ENCODE results near the gene SCN4A.
A peak's percentile ranks its signal among the peaks of the same experiment; 100 is the strongest.
"Not testable (repeated sequence)": the region's sequence is repeated elsewhere in the genome, so short reads cannot be mapped to it uniquely, and the experiment has no call there.

SCN4A gene

DNA sequence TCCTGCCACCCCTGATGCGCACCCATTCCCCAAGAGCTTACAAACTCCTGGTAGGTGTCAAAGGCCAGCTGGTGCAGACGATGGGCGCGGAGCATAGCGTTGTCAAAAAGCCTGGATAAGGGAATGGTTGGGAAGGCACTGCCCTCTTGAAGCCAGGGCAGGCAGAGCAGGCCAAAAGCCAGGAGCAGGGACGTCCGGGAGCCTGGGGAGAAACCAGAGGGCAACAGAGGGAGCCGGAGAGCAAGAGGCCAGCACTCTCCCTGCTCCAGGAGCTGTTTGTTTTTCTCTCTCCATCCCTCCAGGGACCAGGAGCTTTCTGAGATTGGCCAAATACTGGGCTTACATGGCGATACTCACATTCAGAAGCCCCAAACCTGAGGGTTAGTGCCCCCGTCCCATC is 54.4 kb downstream of the SCN4A start:
- H3K4me1 Mint-ChIP-seq (ENCODE audit: low read depth) = peaks cover 5% of the 10 kb centered on the region
- H3K27ac Mint-ChIP-seq = no peak overlapping the region
- no peak for DNase-seq
- no peak overlapping the region for H3K4me3 Mint-ChIP-seq
- H3K36me3 Mint-ChIP-seq (ENCODE audit: low read depth) = no peaks in the 10 kb centered on the region
- H3K9me3 Mint-ChIP-seq = no peaks in the 10 kb centered on the region
- no peaks in the 10 kb centered on the region for H3K27me3 Mint-ChIP-seq

DNA sequence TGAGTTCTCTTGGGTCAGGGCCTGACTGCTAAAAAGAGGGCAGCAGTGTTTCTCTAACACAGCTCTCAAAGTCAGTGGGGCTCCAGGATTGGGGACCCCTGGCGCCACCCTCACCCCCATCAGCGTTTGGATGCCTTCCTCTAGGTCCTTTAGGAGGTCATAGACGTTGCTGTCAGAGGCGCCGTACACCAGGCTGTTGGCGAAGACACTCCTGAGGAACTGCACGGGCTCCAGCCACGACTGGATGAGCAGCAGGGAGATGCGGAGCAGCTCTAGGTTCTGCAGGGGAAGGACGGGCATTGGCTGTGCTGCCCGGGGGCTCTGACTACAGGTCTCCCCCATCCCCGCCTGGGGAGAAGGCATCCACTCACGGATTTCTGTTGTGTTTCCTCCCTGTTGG is 55.1 kb downstream of the SCN4A start:
- H3K36me3 Mint-ChIP-seq (ENCODE audit: low read depth) = no peaks in the 10 kb centered on the region
- no peak for DNase-seq
- H3K4me3 Mint-ChIP-seq = no peak overlapping the region
- H3K27ac Mint-ChIP-seq = no peak overlapping the region
- H3K9me3 Mint-ChIP-seq = no peaks in the 10 kb centered on the region
- H3K27me3 Mint-ChIP-seq = no peaks in the 10 kb centered on the region
- peaks cover 5% of the 10 kb centered on the region for H3K4me1 Mint-ChIP-seq (ENCODE audit: low read depth)

DNA sequence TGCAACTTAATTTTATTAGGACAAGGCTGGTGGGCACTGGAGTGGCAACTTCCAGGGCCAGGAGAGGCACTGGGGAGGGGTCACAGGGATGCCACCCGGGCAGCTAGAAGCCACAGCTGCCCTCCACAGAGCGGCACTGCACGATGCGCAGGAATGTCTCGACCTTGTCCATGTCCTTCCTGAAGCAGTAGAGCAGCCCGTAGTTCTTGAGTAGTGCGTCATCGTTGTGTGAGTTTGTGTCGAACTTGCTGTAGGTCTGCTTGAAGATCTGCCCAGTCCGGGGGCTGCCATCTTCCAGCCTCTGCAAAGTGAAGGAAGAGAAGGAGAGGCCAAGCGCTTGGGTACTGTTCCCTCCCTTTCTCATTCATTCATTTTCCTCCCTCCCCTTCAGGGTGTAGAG is 55.5 kb downstream of the SCN4A start:
- H3K27me3 Mint-ChIP-seq; H3K9me3 Mint-ChIP-seq; H3K4me3 Mint-ChIP-seq; DNase-seq; H3K4me1 Mint-ChIP-seq (ENCODE audit: low read depth); H3K36me3 Mint-ChIP-seq (ENCODE audit: low read depth); H3K27ac Mint-ChIP-seq: not testable (repeated sequence)

DNA sequence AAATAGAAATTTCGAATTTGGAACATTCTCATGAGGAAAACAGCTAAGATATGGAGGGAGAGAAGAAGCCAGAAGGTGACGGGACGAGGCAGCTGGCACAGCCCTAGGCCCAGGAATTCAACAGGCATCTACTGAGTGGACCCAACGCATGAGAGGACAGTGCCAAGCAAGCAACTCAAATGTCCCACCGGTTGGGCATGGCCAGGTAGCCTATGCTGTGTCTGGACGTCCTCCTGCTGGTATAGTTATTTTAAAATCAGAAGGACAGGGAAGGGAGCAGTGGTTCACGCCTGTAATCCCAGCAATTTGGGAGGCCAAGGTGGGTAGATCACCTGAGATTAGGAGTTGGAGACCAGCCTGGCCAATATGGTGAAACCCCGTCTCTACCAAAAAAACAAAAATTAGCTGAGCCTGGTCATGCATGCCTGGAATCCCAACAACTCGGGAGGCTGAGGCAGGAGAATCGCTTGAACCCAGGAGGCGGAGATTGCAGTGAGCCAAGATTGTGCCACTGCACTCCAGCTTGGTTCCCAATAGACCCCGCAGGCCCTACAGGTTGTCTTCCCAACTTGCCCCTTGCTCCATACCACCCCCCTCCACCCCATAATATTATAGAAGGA is 56.0 kb downstream of the SCN4A start:
- Mint-ChIP-seq H3K4me1 (ENCODE audit: low read depth) (peaks cover 5% of the 10 kb centered on the region), H3K9me3 (no peaks in the 10 kb centered on the region), H3K4me3 (no peak overlapping the region), H3K27me3 (no peaks in the 10 kb centered on the region), H3K36me3 (ENCODE audit: low read depth) (no peaks in the 10 kb centered on the region), H3K27ac (no peak overlapping the region)
- DNase-seq = no peak

DNA sequence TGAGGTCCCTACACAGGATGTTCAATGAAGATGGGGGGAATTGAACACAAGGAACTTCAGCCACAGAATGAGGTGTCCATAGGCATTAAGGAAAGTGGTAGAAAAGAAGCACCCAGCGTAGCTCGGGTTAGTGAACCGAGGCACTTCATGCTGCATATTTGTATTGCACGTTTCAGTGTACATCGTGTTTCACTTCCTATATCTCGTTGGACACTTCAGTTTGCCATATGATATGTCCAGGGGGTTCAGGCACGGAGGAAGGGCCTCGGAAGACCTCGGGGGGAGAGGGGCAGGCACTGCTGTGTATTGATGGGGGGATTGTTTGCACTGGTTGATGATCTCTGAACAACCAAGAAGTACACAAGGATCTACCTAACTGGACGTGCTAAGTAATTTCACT is 57.0 kb downstream of the SCN4A start:
- H3K27ac Mint-ChIP-seq; H3K36me3 Mint-ChIP-seq (ENCODE audit: low read depth); H3K27me3 Mint-ChIP-seq; DNase-seq; H3K4me1 Mint-ChIP-seq (ENCODE audit: low read depth); H3K9me3 Mint-ChIP-seq; H3K4me3 Mint-ChIP-seq: not testable (repeated sequence)

DNA sequence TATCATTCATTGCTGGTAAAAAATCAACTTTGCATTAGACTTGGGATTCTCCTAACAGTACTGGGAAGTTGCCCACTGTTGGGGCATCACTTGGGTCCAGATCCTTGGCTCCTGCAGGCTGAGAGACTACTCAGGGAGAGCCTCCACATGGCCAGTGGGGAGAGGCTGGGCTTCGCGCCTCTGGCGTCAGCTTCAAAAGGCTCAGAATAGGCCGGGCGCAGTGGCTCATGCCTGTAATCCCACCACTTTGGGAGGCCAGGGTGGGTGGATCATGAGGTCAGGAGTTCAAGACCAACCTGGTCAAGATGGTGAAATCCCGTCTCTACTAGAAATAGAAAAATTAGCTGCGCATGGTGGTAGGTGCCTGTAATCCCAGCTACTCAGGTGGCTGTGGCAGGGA is 58.2 kb downstream of the SCN4A start:
- Mint-ChIP-seq H3K36me3 (ENCODE audit: low read depth) (no peaks in the 10 kb centered on the region), H3K4me3 (no peak overlapping the region), H3K27ac (no peak overlapping the region), H3K27me3 (no peaks in the 10 kb centered on the region), H3K9me3 (no peaks in the 10 kb centered on the region), H3K4me1 (ENCODE audit: low read depth) (peaks cover 6% of the 10 kb centered on the region)
- DNase-seq = no peak

DNA sequence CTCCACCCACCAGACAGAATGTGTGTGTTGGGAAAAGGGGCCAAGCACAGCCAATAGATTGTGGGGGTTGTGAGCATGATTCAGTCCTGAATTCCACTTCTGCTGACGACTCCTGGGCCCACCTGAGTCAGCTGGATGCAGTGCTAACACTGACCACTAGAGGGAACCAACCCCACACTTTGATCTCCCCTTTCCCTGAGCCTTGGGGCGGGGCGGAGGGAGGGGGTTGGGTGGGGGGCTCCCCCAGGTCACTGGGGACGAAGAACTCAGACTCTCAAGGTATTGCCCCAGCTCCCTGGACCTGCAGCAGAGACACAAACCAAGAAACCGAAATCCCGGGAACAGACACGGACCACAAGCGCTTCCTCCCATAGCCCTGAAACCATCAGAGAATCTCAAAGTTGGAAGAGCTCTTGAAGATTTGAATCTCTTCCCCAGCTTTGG is 61.0 kb downstream of the SCN4A start:
- no peaks in the 10 kb centered on the region for H3K9me3 Mint-ChIP-seq
- peak; percentile 72 for DNase-seq
- no peaks in the 10 kb centered on the region for H3K36me3 Mint-ChIP-seq (ENCODE audit: low read depth)
- no peak overlapping the region for H3K4me3 Mint-ChIP-seq
- H3K27ac Mint-ChIP-seq = no peak overlapping the region
- peaks cover 2% of the 10 kb centered on the region for H3K4me1 Mint-ChIP-seq (ENCODE audit: low read depth)
- no peaks in the 10 kb centered on the region for H3K27me3 Mint-ChIP-seq

DNA sequence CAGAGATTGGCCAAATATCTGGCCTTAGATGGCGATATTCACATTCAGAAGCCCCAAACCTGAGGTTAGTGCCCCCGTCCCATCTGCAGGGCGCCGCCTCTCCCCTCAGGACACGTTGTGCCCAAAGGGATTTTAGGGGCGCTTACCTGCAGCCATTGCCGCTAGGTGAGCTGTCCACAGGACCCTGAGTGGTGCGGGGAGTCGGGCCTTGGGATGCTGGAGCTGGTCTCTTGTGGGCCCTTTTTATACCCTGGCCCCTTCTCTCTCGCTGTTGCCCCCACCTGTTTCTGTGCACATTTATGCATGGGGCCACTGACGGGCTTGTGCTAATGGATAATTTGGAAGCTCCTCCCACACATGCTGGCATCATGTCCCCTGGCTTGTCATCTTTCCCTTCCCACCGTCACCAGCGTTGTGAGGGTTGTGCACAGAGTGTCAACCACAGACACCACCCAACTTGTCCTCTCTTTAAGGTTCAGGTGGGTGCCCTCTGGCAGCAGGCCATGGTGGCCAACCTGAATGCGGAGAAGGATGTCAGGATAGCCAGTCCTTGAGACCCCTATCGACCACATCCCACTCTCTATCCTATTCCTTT is 61.6 kb downstream of the SCN4A start, which contains the start of gene CSHL1:
Gene CSHL1, minus strand, starts transcription at position 218 of the 595 bp plus-strand sequence. Its CDS starts 62 bp downstream, at position 156.
- no peaks in the 10 kb centered on the region for H3K36me3 Mint-ChIP-seq (ENCODE audit: low read depth)
- peaks cover 2% of the 10 kb centered on the region for H3K4me1 Mint-ChIP-seq (ENCODE audit: low read depth)
- no peak within 1 kb of the TSS for H3K4me3 Mint-ChIP-seq
- no peak within 1 kb of the TSS for H3K27ac Mint-ChIP-seq
- H3K9me3 Mint-ChIP-seq = no peaks in the 10 kb centered on the region
- no peak for DNase-seq
- H3K27me3 Mint-ChIP-seq = no peaks in the 10 kb centered on the region

DNA sequence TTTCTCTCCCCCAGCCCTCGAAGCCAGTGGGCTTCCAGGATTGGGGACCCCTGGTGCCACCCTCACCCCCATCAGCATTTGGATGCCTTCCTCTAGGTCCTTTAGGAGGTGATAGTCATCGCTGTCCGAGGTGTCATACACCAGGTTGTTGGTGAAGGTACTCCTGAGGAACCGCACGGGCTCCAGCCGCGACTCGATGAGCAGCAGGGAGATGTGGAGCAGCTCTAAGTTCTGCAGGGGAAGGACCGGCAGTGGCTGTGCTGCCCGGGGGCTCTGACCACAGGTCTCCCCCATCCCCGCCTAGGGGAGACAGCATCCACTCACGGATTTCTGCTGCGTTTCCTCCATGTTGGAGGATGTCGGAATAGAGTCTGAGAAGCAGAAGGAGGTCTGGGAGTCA is 62.6 kb downstream of the SCN4A start:
- H3K9me3 Mint-ChIP-seq = no peaks in the 10 kb centered on the region
- H3K36me3 Mint-ChIP-seq (ENCODE audit: low read depth) = no peaks in the 10 kb centered on the region
- H3K27me3 Mint-ChIP-seq = no peaks in the 10 kb centered on the region
- no peak overlapping the region for H3K27ac Mint-ChIP-seq
- peaks cover 2% of the 10 kb centered on the region for H3K4me1 Mint-ChIP-seq (ENCODE audit: low read depth)
- DNase-seq = no peak
- no peak overlapping the region for H3K4me3 Mint-ChIP-seq

DNA sequence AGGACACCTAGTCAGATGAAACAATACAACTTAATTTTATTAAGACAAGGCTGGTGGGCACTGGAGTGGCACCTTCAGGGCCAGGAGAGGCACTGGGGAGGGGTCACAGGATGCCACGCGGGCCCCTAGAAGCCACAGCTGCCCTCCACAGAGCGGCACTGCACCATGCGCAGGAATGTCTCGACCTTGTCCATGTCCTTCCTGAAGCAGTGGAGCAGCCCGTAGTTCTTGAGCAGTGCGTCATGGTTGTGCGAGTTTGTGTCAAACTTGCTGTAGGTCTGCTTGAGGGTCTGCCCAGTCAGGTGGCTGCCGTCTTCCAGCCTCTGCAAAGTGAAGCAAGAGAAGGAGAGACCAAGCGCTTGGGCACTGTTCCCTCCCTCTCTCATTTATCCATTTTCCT is 63.1 kb downstream of the SCN4A start:
- H3K27ac Mint-ChIP-seq; H3K27me3 Mint-ChIP-seq; DNase-seq; H3K4me3 Mint-ChIP-seq; H3K9me3 Mint-ChIP-seq; H3K4me1 Mint-ChIP-seq (ENCODE audit: low read depth); H3K36me3 Mint-ChIP-seq (ENCODE audit: low read depth): not testable (repeated sequence)

DNA sequence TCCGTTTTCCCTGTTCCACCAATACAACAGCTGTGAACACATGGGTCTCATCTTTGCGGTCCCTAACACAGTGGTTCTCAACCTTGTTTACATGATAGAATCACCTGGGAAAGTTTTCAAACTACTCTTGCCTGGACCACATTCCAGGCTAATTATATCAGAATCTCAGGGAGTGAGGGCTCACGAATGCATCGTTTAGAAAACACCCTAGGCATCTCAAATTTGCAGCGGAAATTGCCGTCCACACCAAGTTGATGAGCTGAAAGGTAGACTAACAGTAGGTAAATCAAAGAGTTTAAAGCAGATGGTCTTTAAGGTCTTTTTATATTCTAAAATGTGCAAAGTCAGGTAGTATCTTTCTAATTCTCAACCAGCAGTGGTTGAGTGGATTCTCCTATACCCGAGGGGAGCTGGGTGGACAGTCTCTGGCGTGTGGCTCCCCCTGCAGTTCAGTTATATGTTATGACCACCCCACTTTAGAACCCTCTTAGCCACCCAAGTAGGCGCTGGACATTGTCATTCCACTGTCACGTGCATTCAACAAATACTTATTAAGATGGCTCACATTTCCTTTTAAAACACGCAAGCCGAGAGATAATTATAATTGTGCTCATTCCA is 65.4 kb downstream of the SCN4A start:
- H3K4me3 Mint-ChIP-seq; DNase-seq; H3K36me3 Mint-ChIP-seq (ENCODE audit: low read depth); H3K9me3 Mint-ChIP-seq; H3K27ac Mint-ChIP-seq; H3K4me1 Mint-ChIP-seq (ENCODE audit: low read depth); H3K27me3 Mint-ChIP-seq: not testable (repeated sequence)

DNA sequence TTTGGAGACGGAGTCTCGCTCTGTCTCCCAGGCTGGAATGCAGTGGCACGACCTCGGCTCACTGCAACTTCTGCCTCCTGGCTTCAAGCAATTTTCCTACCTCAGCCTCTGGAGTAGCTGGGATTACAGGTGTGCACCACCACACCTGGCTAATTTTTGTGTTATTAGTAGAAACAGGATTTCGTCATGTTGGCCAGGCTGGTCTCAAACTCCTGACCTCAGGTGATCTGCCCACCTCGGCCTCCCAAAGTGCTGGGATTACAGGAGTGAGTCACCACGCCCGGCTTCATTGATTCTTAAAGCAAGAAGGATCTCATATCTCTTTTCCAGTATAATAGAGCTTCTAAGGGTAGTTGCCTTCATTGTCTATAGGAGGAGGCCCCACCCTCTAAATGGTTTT is 67.9 kb downstream of the SCN4A start:
- H3K9me3 Mint-ChIP-seq; H3K36me3 Mint-ChIP-seq (ENCODE audit: low read depth); H3K27ac Mint-ChIP-seq; H3K27me3 Mint-ChIP-seq; H3K4me3 Mint-ChIP-seq; H3K4me1 Mint-ChIP-seq (ENCODE audit: low read depth); DNase-seq: not testable (repeated sequence)

DNA sequence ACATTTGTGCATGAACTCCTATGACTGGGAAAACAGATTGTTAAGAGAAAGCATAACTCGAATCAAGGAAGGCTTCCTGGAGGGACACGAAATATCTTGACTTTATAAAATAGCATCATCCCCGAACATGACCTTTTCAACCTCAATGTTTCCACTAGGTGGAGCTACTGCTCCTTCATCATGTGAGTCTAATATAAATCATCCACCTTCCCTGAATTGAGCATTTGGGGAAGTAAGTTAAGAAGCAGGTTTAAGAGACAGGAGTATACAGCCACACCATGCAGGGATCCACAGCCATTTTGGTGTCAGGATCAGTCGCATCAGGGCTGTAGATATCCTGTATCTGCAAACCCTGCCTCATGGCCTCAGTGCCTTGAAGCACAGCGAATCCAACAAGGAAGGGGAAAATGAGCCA is 68.9 kb downstream of the SCN4A start:
- not testable (repeated sequence) for H3K4me3 Mint-ChIP-seq; H3K36me3 Mint-ChIP-seq (ENCODE audit: low read depth); H3K27ac Mint-ChIP-seq; DNase-seq; H3K27me3 Mint-ChIP-seq; H3K9me3 Mint-ChIP-seq
- H3K4me1 Mint-ChIP-seq (ENCODE audit: low read depth) = peaks cover 18% of the 10 kb centered on the region

DNA sequence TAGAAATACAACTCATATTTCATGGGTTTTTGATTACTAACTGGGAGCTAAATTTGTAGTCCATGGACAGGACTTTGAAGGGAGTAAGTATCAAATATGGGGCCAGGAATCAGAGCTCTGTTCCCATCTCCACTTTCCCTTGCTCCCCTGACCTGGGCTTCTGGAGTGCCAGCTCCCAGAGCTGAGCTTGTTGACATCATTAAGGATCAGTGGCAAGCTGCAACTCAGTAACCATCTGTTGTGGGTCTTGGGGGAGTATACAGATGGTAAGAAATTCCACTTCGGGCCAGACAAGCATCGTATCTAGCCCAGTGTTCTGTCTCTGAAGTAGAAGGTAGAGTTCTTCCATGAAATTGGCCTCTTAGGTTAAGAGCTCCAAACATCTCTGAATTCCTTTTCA is 70.7 kb downstream of the SCN4A start:
- not testable (repeated sequence) for H3K36me3 Mint-ChIP-seq (ENCODE audit: low read depth); H3K27ac Mint-ChIP-seq; DNase-seq; H3K9me3 Mint-ChIP-seq; H3K27me3 Mint-ChIP-seq; H3K4me3 Mint-ChIP-seq
- peaks cover 19% of the 10 kb centered on the region for H3K4me1 Mint-ChIP-seq (ENCODE audit: low read depth)

DNA sequence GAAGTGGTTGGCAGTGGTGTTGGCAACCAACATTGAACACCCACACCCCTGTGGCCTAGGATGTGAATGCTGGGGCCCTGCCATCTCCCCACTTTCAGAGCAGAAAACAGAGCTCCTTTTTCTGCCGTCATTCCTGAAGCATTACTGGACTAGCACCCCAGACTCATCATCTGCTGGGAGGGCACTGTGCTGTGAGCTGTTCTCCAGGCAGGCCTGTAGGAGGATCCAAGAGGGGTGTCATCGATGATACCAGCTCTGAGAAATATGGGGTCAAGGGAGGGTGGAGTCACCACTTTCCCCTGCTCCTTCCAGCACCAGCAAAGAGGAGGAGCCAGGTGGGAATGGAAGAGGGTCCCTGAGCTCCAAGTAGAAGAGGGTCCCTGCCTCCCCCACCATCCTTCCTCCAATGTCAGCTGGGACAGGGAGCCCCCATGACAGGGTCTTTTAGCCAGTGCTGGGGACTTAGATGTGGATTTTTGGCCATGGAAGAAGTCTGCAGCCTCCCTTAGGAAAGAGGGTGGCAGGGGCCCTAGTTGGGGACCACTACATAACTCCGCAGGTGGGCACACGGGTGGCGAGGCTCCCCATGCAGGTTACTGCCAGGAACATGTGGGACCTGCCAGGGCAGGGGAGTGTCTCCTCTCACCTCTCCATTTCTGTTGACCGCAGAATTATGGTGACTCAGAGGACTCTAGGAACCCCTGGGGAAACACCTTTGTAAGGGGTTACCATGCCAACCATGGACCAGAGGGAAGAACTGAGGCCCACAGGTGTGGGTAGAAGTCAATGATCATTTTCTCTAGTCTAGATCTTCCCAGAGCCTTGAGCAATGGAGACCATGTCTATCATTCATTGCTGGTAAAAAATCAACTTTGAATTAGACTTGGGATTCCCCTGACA is 73.6 kb downstream of the SCN4A start:
- H3K27me3 Mint-ChIP-seq; H3K4me3 Mint-ChIP-seq; H3K9me3 Mint-ChIP-seq; H3K36me3 Mint-ChIP-seq (ENCODE audit: low read depth); DNase-seq: not testable (repeated sequence)
- peak overlapping the region; percentile 18 for H3K27ac Mint-ChIP-seq
- peaks cover 19% of the 10 kb centered on the region for H3K4me1 Mint-ChIP-seq (ENCODE audit: low read depth)
